NT2/D1 (cell line): ENCODE results near the gene EMILIN1.

Experiments
- SUZ12 ChIP-seq: IDR thresholded peaks from 2 replicates; pipeline ENCODE4 v1.6.1; 2011; ENCODE audit not compliant: insufficient read length, insufficient read depth; ENCODE audit errors: extremely low read depth
- YY1 ChIP-seq: IDR thresholded peaks from 2 replicates; pipeline ENCODE4 v1.6.1; 2011; ENCODE audit not compliant: insufficient read length, insufficient read depth
- ZNF274 ChIP-seq: IDR thresholded peaks from 2 replicates; pipeline ENCODE4 v1.6.1; 2011; ENCODE audit warnings: mild to moderate bottlenecking, low read depth, low read length

DNA sequence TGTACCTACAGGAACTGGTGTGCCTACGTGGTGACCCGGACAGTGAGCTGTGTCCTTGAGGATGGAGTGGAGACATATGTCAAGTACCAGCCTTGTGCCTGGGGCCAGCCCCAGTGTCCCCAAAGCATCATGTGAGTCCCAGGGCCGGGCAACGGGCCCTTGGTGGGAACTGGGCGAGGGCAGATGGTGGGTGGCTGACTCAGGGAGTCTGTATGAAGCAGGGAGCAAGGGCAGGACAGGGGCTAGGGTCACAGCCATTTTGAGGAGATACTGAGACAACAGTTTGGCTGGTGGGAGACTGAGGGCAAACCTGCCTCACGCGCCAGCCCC lies 1.7 kb downstream of the EMILIN1 start:
- no peak for TF ChIP-seq ZNF274
- no peak for TF ChIP-seq YY1
- TF ChIP-seq SUZ12: no peak
